DOHH2 (cell line): ENCODE results near the gene PNMA8C.

Experiments used
- CTCF ChIP-seq: fragments of 200-600 bp; sonication (generic); IDR thresholded peaks from one replicate; pipeline ENCODE4 v1.5.1; 2014; ENCODE audit warnings: antibody characterized with exemption, mild to moderate bottlenecking, low read depth, low read length; ENCODE audit not compliant: poor library complexity, severe bottlenecking
- EZH2phosphoT487 ChIP-seq: fragments of 200-600 bp; sonication (generic); IDR thresholded peaks from 2 replicates; pipeline ENCODE4 v1.6.1; 2017; ENCODE audit warnings: borderline replicate concordance, mild to moderate bottlenecking, antibody characterized with exemption, low read length, moderate library complexity, mixed read lengths

- no peak for TF ChIP-seq CTCF
- no peak for TF ChIP-seq EZH2phosphoT487
These were observed 22.6 kb upstream of the PNMA8C start for GRCh38 chr19:46451352-46451751.
